GM19099 (cell line): ENCODE data around the gene LANCL2.

Experiments
- POLR2A ChIP-seq: IDR thresholded peaks from 3 replicates; pipeline ENCODE4 v1.6.1; 2011; ENCODE audit warnings: low read depth; ENCODE audit not compliant: insufficient read length; ENCODE audit errors: extremely low read depth

The LANCL2 gene, protein sequence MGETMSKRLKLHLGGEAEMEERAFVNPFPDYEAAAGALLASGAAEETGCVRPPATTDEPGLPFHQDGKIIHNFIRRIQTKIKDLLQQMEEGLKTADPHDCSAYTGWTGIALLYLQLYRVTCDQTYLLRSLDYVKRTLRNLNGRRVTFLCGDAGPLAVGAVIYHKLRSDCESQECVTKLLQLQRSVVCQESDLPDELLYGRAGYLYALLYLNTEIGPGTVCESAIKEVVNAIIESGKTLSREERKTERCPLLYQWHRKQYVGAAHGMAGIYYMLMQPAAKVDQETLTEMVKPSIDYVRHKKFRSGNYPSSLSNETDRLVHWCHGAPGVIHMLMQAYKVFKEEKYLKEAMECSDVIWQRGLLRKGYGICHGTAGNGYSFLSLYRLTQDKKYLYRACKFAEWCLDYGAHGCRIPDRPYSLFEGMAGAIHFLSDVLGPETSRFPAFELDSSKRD

GRCh38 chr7:55365205-55365674, at the start of gene LANCL2:
Gene LANCL2 (plus strand): TSS chr7:55365337. CDS start chr7:55366026, 689 bp downstream.
- no peak for TF ChIP-seq POLR2A

DNA sequence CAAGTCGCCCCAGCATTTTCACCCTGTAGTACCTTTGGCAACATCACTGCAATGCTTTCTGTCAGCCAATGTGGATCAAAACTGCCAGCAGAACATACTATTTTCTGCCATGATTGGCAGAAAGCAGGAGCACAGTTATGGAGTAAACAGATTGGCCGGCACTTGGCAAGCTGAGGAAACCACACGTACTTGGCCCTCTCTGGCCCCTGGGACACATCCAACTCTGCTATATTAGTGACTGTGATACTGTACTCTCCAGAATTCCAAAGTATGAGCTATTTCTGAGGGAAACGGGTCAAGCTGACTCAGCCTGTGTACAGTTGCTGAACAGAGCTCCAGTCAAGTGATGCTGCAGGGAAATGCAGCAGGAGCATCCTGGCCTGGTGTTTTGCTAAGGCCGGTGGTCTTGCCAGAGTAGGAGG, 39.8 kb upstream of the LANCL2 start:
- no peak for TF ChIP-seq POLR2A

DNA sequence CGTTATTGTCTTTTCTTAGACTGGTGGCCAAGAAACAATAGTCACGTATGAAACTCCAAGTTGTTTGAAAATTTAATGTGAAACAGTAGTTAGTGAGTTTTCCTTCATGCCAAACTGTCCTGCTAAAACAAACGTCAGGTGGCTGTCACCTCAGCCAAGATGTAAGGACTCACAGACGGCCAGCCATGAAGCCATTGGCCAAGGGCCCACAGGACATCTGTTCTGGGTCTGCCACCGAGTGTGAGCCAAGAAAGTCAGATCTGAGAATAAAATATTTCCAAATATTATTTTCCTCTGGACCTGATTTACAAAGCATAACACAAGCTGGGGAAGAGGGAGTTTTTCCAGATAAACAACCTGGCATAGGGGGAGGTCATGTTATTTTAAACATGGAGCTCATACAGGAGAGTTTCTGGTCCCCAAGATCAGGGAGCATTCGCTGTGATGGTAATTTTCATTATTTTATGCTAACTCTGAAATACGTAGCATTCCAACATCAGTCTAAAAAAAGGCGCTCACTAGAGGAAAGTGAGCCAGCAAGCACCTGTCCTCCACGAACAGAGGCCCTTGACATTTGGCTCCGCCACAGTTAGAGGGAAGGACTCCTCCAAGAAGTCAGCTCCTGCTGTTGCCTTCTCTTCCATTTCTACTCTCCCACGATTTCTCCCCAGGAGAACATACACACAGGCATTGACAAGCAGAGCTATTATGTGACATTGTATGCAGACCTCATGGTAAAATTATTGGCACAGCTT, 38.9 kb upstream of the LANCL2 start:
- no peak for TF ChIP-seq POLR2A

DNA sequence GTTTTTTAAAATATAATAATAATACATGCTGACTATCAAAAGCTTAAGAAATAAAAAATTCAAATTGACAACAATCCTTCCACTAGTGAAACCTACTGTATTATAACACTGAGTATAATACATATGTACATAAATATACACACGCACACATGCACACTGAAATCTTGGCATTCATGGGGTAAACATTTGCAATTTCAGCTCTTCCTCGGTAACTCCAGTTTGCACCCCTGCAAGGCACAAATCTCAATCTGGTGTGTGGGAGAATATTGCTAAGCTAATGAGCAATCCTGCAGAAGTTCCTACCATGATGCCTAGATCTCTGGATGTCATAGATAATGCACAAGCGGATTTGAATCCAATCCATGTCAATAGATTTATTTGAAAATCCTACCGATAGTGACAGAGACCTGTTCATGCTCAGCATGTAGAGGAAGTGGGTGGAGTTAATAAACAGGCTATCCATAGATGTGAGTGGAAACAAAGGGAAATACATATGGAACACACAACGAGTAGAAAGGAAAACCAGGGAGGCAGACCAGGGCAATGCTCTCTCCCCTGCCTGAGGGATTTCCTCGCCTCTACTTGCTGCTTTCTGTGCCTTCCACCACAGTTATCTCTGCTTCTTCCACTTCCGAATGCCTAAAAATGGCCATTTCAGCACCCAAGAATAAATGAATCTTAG, 38.1 kb upstream of the LANCL2 start:
- TF ChIP-seq POLR2A, result no peak

DNA sequence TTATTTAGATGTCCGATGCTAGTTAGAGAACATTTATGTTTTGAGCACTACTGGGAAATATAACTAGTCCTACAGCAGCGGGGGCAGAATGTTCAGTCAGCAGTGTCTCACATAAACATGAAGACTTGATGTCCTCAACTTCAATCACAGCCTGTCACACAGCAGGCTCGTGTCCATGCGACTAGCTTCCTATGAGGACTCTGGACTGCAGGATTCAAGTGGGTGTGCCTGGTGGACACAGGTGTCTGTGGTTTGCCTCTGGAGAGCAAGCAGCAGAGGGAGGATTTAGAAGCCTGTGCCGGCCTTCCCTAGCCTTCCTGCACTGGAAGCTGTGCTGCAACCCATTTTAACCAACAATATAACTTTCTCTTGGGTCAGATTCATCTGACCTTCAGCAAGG, 30.0 kb upstream of the LANCL2 start:
- TF ChIP-seq POLR2A, result no peak

GRCh38 chr7:55335786-55336185, 29.4 kb upstream of the LANCL2 start:
- TF ChIP-seq POLR2A, result no peak

GRCh38 chr7:55336540-55336939, 28.6 kb upstream of the LANCL2 start:
- TF ChIP-seq POLR2A, result no peak

GRCh38 chr7:55339033-55340000, 25.8 kb upstream of the LANCL2 start:
- no peak for TF ChIP-seq POLR2A

- no peak for TF ChIP-seq POLR2A
These were observed 22.8 kb upstream of the LANCL2 start for GRCh38 chr7:55342216-55342871.

GRCh38 chr7:55343002-55343781, 21.9 kb upstream of the LANCL2 start:
- no peak for TF ChIP-seq POLR2A

GRCh38 chr7:55343860-55344606, 21.1 kb upstream of the LANCL2 start:
- TF ChIP-seq POLR2A, result no peak

DNA sequence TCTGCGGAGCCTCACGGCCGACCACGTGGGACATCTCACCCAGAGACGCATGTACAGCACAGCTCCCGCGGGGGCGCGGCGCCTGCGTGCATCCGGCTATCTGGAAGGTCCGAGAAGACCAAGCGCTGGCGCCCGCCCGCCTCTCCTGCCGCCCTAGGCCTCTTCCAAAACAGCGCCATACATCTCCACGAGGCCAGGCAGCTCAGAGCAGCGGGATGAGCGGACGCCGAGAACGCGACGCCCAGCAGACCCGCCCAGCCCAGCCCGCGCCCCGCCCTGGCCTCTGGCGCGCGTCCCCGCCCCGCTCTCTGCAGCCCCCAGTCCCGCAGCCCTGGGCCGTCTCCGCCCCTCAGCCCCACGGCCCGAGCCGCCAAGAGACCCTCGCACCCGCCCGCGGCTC, 20.3 kb upstream of the LANCL2 start:
- TF ChIP-seq POLR2A, result no peak

DNA sequence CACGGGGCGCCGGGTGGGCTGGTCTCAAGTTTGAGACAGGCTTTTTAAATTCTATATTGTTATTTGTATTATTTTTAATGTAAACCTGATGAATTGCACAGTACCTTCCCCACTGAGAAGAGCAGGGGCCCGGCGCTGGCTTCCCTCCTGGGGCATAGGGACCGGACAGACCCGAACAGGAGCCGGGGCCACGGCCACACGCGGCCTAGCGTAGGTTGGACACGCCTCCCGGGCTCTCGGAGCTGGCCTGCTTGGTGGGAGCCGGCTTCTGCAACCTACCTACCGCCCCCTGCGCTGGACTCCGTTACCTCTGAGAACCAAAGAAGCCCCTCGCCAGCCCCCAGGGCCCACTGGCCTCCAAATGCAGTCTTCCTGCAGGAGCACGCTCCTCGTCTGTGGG, 19.8 kb upstream of the LANCL2 start:
- no peak for TF ChIP-seq POLR2A

GRCh38 chr7:55348502-55348901, 16.6 kb upstream of the LANCL2 start:
- TF ChIP-seq POLR2A, result no peak
